ENCODE measurements around the gene HOXD10. TPM values are rescaled to one million over a fixed set of nuclear protein-coding genes. Genes with fewer than 3 reads are reported as not detected.
A peak's percentile ranks its signal among the peaks of the same experiment; 100 is the strongest.

Gene HOXD10
- polyA plus RNA-seq, 1 donor from 2014 or later, result not detected

GRCh38 chr2:176088937-176089842, 27.4 kb upstream of the HOXD10 start:
- Histone ChIP-seq H3F3A (ENCODE audit: insufficient read depth, low read length, poor library complexity, severe bottlenecking) (no peaks in the 10 kb centered on the region), H4K20me1 (ENCODE audit: insufficient read depth) (no peaks in the 10 kb centered on the region), H3K79me2 (replicated peaks; ENCODE audit: insufficient read depth, low read length) (no peaks in the 10 kb centered on the region), H3K27me3 (ENCODE audit: insufficient read depth, low read depth, low read length) (peaks cover 99% of the 10 kb centered on the region), H3K9me3 (ENCODE audit: low read length) (no peaks in the 10 kb centered on the region), H2AFZ (ENCODE audit: low read depth, low read length) (no peak overlapping the region), H3K36me3 (ENCODE audit: insufficient read depth, low read length) (no peaks in the 10 kb centered on the region), H3K4me3 (ENCODE audit: low read length) (no peak overlapping the region), H3K9ac (ENCODE audit: low read length) (no peak overlapping the region), H3K4me2 (ENCODE audit: low read length) (no peak overlapping the region), H3K27ac (ENCODE audit: low read length) (no peak overlapping the region), H3K9me2 (ENCODE audit: insufficient read depth, low read length) (no peaks in the 10 kb centered on the region)
- TF ChIP-seq TAF1 (IDR thresholded peaks at IDR 0.05; ENCODE audit: low read depth) (no peak), CTCF (IDR thresholded peaks at IDR 0.05; ENCODE audit: poor library complexity, severe bottlenecking) (no peak), MXI1 (conservative IDR thresholded peaks at IDR 0.05; ENCODE audit: poor library complexity, severe bottlenecking) (no peak), EZH2 (IDR thresholded peaks at IDR 0.05; ENCODE audit: borderline replicate concordance, insufficient read depth, low read length, poor library complexity, severe bottlenecking) (no peak), SMC3 (conservative IDR thresholded peaks at IDR 0.05; ENCODE audit: poor library complexity) (no peak), REST (IDR thresholded peaks at IDR 0.05; ENCODE audit: borderline replicate concordance) (no peak), POLR2AphosphoS5 (IDR thresholded peaks at IDR 0.05) (peak; percentile 34)

GRCh38 chr2:176089843-176090395, 26.7 kb upstream of the HOXD10 start:
- H2AFZ ChIP-seq (ENCODE audit: low read depth, low read length), result no peak overlapping the region
- no peak overlapping the region for H3K4me3 ChIP-seq (ENCODE audit: low read length)
- H3K4me2 ChIP-seq (ENCODE audit: low read length), result no peak overlapping the region
- TF ChIP-seq EZH2 (IDR thresholded peaks at IDR 0.05; ENCODE audit: borderline replicate concordance, insufficient read depth, low read length, poor library complexity, severe bottlenecking), result no peak
- TF ChIP-seq MXI1 (conservative IDR thresholded peaks at IDR 0.05; ENCODE audit: poor library complexity, severe bottlenecking), result no peak
- no peak for TF ChIP-seq TAF1 (IDR thresholded peaks at IDR 0.05; ENCODE audit: low read depth)
- no peak for TF ChIP-seq CTCF (IDR thresholded peaks at IDR 0.05; ENCODE audit: poor library complexity, severe bottlenecking)
- TF ChIP-seq RAD21 (conservative IDR thresholded peaks at IDR 0.05), result no peak
- TF ChIP-seq SMC3 (conservative IDR thresholded peaks at IDR 0.05; ENCODE audit: poor library complexity), result no peak
- TF ChIP-seq POLR2AphosphoS5 (IDR thresholded peaks at IDR 0.05), result no peak
- no peak for TF ChIP-seq REST (IDR thresholded peaks at IDR 0.05; ENCODE audit: borderline replicate concordance)
- no peak for TF ChIP-seq EP300 (conservative IDR thresholded peaks at IDR 0.05; ENCODE audit: poor library complexity, severe bottlenecking)
- no peak overlapping the region for H3K9ac ChIP-seq (ENCODE audit: low read length)
- no peaks in the 10 kb centered on the region for H3K9me3 ChIP-seq (ENCODE audit: low read length)
- no peaks in the 10 kb centered on the region for H3K9me2 ChIP-seq (ENCODE audit: insufficient read depth, low read length)
- H3K27ac ChIP-seq (ENCODE audit: low read length), result no peak overlapping the region
- H3F3A ChIP-seq (ENCODE audit: insufficient read depth, low read length, poor library complexity, severe bottlenecking), result no peaks in the 10 kb centered on the region
- H3K36me3 ChIP-seq (ENCODE audit: insufficient read depth, low read length), result no peaks in the 10 kb centered on the region
- no peaks in the 10 kb centered on the region for H3K79me2 ChIP-seq (replicated peaks; ENCODE audit: insufficient read depth, low read length)
- peaks cover 99% of the 10 kb centered on the region for H3K27me3 ChIP-seq (ENCODE audit: insufficient read depth, low read depth, low read length)
- no peaks in the 10 kb centered on the region for H4K20me1 ChIP-seq (ENCODE audit: insufficient read depth)
